Measurements from ENCODE around the gene C3orf52. TPM values are rescaled to one million over a fixed set of nuclear protein-coding genes. Genes with fewer than 3 reads are reported as not detected.
A peak's percentile ranks its signal among the peaks of the same experiment; 100 is the strongest.

The C3orf52 gene
- total RNA-seq, 1 donor from 2014 or later, result 9.1 TPM

- intact Hi-C loops (cut with DNase I), result no loop called here
- ATAC-seq, result no peak
Observed at GRCh38 chr3:112084980-112085705, 1.0 kb upstream of the C3orf52 start.

GRCh38 chr3:112085735-112086075 is 484 bp upstream of the C3orf52 start:
- DNase-seq (ENCODE audit: low spot score) (no peak), ATAC-seq (peak; percentile 8)
- intact Hi-C loops (cut with DNase I), result no loop called here

More at GRCh38 chr3:112084980-112085705, 1.0 kb upstream of the C3orf52 start:
- no peak for DNase-seq (ENCODE audit: low spot score)

GRCh38 chr3:112086875-112087524 is 811 bp downstream of the C3orf52 start:
- ATAC-seq (peak; percentile 15), DNase-seq (ENCODE audit: low spot score) (no peak)
- intact Hi-C loops (cut with DNase I), result no loop called here

GRCh38 chr3:112087746-112088145 is 1.6 kb downstream of the C3orf52 start:
- ATAC-seq, result no peak
- intact Hi-C loops (cut with DNase I), result no loop called here
- DNase-seq (ENCODE audit: low spot score), result no peak

- intact Hi-C loops (cut with DNase I), result no loop called here
- no peak for ATAC-seq
- DNase-seq (ENCODE audit: low spot score), result no peak
Observed at GRCh38 chr3:112088944-112089343, 2.8 kb downstream of the C3orf52 start.

GRCh38 chr3:112089956-112090886 is 4.0 kb downstream of the C3orf52 start:
- ATAC-seq (no peak), DNase-seq (ENCODE audit: low spot score) (no peak)
- intact Hi-C loops (cut with DNase I), result no loop called here

GRCh38 chr3:112090887-112091586 is 4.8 kb downstream of the C3orf52 start:
- intact Hi-C loops (cut with DNase I), result no loop called here
- ATAC-seq, result no peak
- no peak for DNase-seq (ENCODE audit: low spot score)

GRCh38 chr3:112092496-112093179 is 6.4 kb downstream of the C3orf52 start:
- DNase-seq (ENCODE audit: low spot score) (no peak), ATAC-seq (peak; percentile 88)
- intact Hi-C loops (cut with DNase I), result no loop called here

GRCh38 chr3:112093180-112093522 is 7.0 kb downstream of the C3orf52 start:
- ATAC-seq (peak; percentile 89), DNase-seq (ENCODE audit: low spot score) (no peak)
- intact Hi-C loops (cut with DNase I), result no loop called here

- ATAC-seq (no peak), DNase-seq (ENCODE audit: low spot score) (no peak)
- intact Hi-C loops (cut with DNase I), result no loop called here
Observed at GRCh38 chr3:112095731-112096130, 9.5 kb downstream of the C3orf52 start.

- ATAC-seq (no peak), DNase-seq (ENCODE audit: low spot score) (no peak)
- intact Hi-C loops (cut with DNase I), result no loop called here
Observed at GRCh38 chr3:112096176-112096575, 10.0 kb downstream of the C3orf52 start.

GRCh38 chr3:112097378-112097777 is 11.2 kb downstream of the C3orf52 start:
- no peak for DNase-seq (ENCODE audit: low spot score)
- ATAC-seq, result no peak
- intact Hi-C loops (cut with DNase I), result no loop called here

- DNase-seq (ENCODE audit: low spot score), result no peak
- no peak for ATAC-seq
- intact Hi-C loops (cut with DNase I), result no loop called here
Observed at GRCh38 chr3:112101916-112102315, 15.7 kb downstream of the C3orf52 start.

GRCh38 chr3:112104774-112105173 is 18.6 kb downstream of the C3orf52 start:
- no peak for DNase-seq (ENCODE audit: low spot score)
- intact Hi-C loops (cut with DNase I), result no loop called here
- ATAC-seq, result no peak

GRCh38 chr3:112109322-112109721 is 23.1 kb downstream of the C3orf52 start:
- intact Hi-C loops (cut with DNase I), result no loop called here
- ATAC-seq, result no peak
- no peak for DNase-seq (ENCODE audit: low spot score)

GRCh38 chr3:112111785-112112402 is 25.7 kb downstream of the C3orf52 start:
- ATAC-seq (peak; percentile 80), DNase-seq (ENCODE audit: low spot score) (peak; percentile 62)
- intact Hi-C loops (cut with DNase I), result no loop called here

GRCh38 chr3:112114576-112115160 is 28.5 kb downstream of the C3orf52 start:
- intact Hi-C loops (cut with DNase I), result no loop called here
- DNase-seq (ENCODE audit: low spot score) (no peak), ATAC-seq (no peak)

- peak; percentile 69 for ATAC-seq
- intact Hi-C loops (cut with DNase I), result no loop called here
- DNase-seq (ENCODE audit: low spot score), result no peak
Observed at GRCh38 chr3:112115161-112115739, 29.1 kb downstream of the C3orf52 start.

Data from sciatic nerve (tissue), 2 donors.